ENCODE data around the gene C5AR2. TPM values are rescaled to one million over a fixed set of nuclear protein-coding genes. Genes with fewer than 3 reads are reported as not detected.

The C5AR2 gene
- 2.5 TPM for total RNA-seq
- polyA plus RNA-seq (ENCODE audit: insufficient read depth, low read depth, low replicate concordance) = 3.0 TPM
- long read RNA-seq, donor 1, partial matches to known transcripts = 0 of 1 reads
- long read RNA-seq, donor 1, other reads (novel, unspliced or antisense) = 0 of 1 reads
- long read RNA-seq, donor 2 = 0 reads
- long read RNA-seq, donor 3 = 0 reads
- long read RNA-seq, donor 4 = 0 reads
- long read RNA-seq, donor 5 = 0 reads
- long read RNA-seq, donor 6 = 0 reads
- long read RNA-seq, donor 7 = 0 reads
- long read RNA-seq, donor 8 = 0 reads
- long read RNA-seq, donor 9 = 0 reads
- long read RNA-seq, donor 10 = 0 reads

DNA sequence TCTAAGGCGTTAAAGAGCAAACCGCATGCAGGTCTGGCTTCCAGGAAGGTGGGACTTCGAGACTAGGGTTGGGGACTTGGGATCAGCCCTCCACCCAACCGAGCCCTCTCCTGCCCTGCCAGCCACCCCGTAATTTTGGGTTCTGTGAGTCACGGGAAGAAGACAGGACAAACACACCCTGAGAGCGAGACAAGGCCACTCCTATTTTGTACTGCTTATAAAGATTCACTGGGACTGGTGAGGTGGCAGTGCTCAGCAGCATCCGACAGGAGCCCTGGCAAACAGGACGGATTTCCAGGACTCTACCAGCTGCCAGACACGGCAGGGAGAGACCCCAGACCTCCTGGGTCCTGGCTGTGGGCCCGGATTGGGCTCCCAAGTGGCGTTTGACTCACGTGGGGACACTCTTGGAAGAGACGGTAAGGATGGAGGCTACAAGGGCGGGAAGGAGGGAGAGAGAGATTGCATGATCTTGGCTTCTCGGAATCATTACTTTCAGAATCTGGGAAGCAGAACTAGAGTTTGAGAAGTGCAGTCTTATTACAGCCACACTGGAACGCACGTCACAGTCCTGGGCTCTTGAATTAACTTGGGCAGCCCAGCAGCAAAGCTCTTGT, at the start of gene C5AR2:
Gene C5AR2, plus strand, starts transcription at position 245 of the 617 bp plus-strand sequence. CDS start 8,625 bp downstream, outside the sequence.
- H3K9ac ChIP-seq (ENCODE audit: low read length in 3 of 3) = no peak within 1 kb of the TSS
- peaks cover 0 to 2% (median 0%) of the 10 kb centered on the region in 3 donors for H3K4me1 ChIP-seq (ENCODE audit: control insufficient read depth in 2 of 3, insufficient read depth in 2 of 3, low read depth in 1 of 3, low read length in 3 of 3)
- TF ChIP-seq, protein P1, sequence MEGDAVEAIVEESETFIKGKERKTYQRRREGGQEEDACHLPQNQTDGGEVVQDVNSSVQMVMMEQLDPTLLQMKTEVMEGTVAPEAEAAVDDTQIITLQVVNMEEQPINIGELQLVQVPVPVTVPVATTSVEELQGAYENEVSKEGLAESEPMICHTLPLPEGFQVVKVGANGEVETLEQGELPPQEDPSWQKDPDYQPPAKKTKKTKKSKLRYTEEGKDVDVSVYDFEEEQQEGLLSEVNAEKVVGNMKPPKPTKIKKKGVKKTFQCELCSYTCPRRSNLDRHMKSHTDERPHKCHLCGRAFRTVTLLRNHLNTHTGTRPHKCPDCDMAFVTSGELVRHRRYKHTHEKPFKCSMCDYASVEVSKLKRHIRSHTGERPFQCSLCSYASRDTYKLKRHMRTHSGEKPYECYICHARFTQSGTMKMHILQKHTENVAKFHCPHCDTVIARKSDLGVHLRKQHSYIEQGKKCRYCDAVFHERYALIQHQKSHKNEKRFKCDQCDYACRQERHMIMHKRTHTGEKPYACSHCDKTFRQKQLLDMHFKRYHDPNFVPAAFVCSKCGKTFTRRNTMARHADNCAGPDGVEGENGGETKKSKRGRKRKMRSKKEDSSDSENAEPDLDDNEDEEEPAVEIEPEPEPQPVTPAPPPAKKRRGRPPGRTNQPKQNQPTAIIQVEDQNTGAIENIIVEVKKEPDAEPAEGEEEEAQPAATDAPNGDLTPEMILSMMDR (IDR thresholded peaks at IDR 0.05; ENCODE audit: borderline replicate concordance, extremely low read depth, insufficient read depth) = no peak
- H3K9me3 ChIP-seq (ENCODE audit: control insufficient read depth in 2 of 3, insufficient read depth in 1 of 3, low read length in 3 of 3) = no peaks in the 10 kb centered on the region
- peak within 1 kb of the TSS in 1 of 2 donors; percentile 27 for H3K27ac ChIP-seq (ENCODE audit: low read depth in 2 of 2, low read length in 2 of 2)
- intact Hi-C loops (cut with DNase I) = no loop called here
- DNase-seq = no peak
- H3K27me3 ChIP-seq (ENCODE audit: control insufficient read depth, insufficient read depth, low read length) = no peaks in the 10 kb centered on the region
- H3K4me3 ChIP-seq (ENCODE audit: low read length in 3 of 3) = no peak within 1 kb of the TSS
- FAIRE-seq = no peak
- H3K36me3 ChIP-seq (ENCODE audit: control insufficient read depth in 2 of 3, insufficient read depth in 3 of 3, low read length in 3 of 3) = no peaks in the 10 kb centered on the region

GRCh38 chr19:47283405-47284059, 48.4 kb upstream of the C5AR2 start:
- intact Hi-C loops (cut with DNase I) = no loop called here
- FAIRE-seq = no peak
- no peak overlapping the region for H3K4me3 ChIP-seq (ENCODE audit: low read length in 3 of 3)
- H3K4me1 ChIP-seq (ENCODE audit: control insufficient read depth in 2 of 3, insufficient read depth in 2 of 3, low read depth in 1 of 3, low read length in 3 of 3) = no peaks in the 10 kb centered on the region
- no peaks in the 10 kb centered on the region for H3K27me3 ChIP-seq (ENCODE audit: control insufficient read depth, insufficient read depth, low read length)
- H3K9me3 ChIP-seq (ENCODE audit: control insufficient read depth in 2 of 3, insufficient read depth in 1 of 3, low read length in 3 of 3) = no peaks in the 10 kb centered on the region
- H3K27ac ChIP-seq (ENCODE audit: low read depth in 2 of 2, low read length in 2 of 2) = no peak overlapping the region
- no peak overlapping the region for H3K9ac ChIP-seq (ENCODE audit: low read length in 3 of 3)
- DNase-seq = no peak
- TF ChIP-seq, protein P1 (IDR thresholded peaks at IDR 0.05; ENCODE audit: borderline replicate concordance, extremely low read depth, insufficient read depth) = no peak
- no peaks in the 10 kb centered on the region for H3K36me3 ChIP-seq (ENCODE audit: control insufficient read depth in 2 of 3, insufficient read depth in 3 of 3, low read length in 3 of 3)

GRCh38 chr19:47284324-47284899, 47.6 kb upstream of the C5AR2 start:
- H3K4me3 ChIP-seq (ENCODE audit: low read length in 3 of 3) = peak overlapping the region in 1 of 3 donors; percentile 16
- no peaks in the 10 kb centered on the region for H3K9me3 ChIP-seq (ENCODE audit: control insufficient read depth in 2 of 3, insufficient read depth in 1 of 3, low read length in 3 of 3)
- no peak for FAIRE-seq
- peak in 3 of 5 donors; percentile 61 to 79 (median 77) for DNase-seq
- no peaks in the 10 kb centered on the region for H3K36me3 ChIP-seq (ENCODE audit: control insufficient read depth in 2 of 3, insufficient read depth in 3 of 3, low read length in 3 of 3)
- peaks cover 0 to 5% (median 0%) of the 10 kb centered on the region in 3 donors for H3K4me1 ChIP-seq (ENCODE audit: control insufficient read depth in 2 of 3, insufficient read depth in 2 of 3, low read depth in 1 of 3, low read length in 3 of 3)
- H3K27me3 ChIP-seq (ENCODE audit: control insufficient read depth, insufficient read depth, low read length) = no peaks in the 10 kb centered on the region
- no peak overlapping the region for H3K27ac ChIP-seq (ENCODE audit: low read depth in 2 of 2, low read length in 2 of 2)
- TF ChIP-seq, protein P1 (IDR thresholded peaks at IDR 0.05; ENCODE audit: borderline replicate concordance, extremely low read depth, insufficient read depth) = peak; percentile 90
- intact Hi-C loops (cut with DNase I) = no loop called here
- no peak overlapping the region for H3K9ac ChIP-seq (ENCODE audit: low read length in 3 of 3)

Measured in kidney (tissue), 22 donors.